Retinal pigment epithelial cell (primary cell): Measurements from ENCODE around the gene RBM8A.
"Not testable (repeated sequence)": the region's sequence is repeated elsewhere in the genome, so short reads cannot be mapped to it uniquely, and the experiment has no call there.

Source experiments
- DNase-seq: peaks from one replicate; pipeline ENCODE4 v3.0.0-alpha.2; 2010; ENCODE audit warnings: low read depth
- H3K4me3 ChIP-seq: 2 replicates; pipeline ENCODE4 v1.5.1; 2011; ENCODE audit warnings: mild to moderate bottlenecking, low read length, control low read depth, moderate library complexity
- TF ChIP-seq, protein P1 (sequence below): conservative IDR thresholded peaks from 2 replicates; pipeline ENCODE4 v1.5.1; 2011; ENCODE audit warnings: low read depth, low read length, control low read depth, inconsistent platforms

RBM8A gene

GRCh38 chr1:145927916-145928643 is 796 bp upstream of the RBM8A start:
- H3K4me3 ChIP-seq = peak overlapping the region; percentile 96
- no peak for DNase-seq
- TF ChIP-seq, protein P1, sequence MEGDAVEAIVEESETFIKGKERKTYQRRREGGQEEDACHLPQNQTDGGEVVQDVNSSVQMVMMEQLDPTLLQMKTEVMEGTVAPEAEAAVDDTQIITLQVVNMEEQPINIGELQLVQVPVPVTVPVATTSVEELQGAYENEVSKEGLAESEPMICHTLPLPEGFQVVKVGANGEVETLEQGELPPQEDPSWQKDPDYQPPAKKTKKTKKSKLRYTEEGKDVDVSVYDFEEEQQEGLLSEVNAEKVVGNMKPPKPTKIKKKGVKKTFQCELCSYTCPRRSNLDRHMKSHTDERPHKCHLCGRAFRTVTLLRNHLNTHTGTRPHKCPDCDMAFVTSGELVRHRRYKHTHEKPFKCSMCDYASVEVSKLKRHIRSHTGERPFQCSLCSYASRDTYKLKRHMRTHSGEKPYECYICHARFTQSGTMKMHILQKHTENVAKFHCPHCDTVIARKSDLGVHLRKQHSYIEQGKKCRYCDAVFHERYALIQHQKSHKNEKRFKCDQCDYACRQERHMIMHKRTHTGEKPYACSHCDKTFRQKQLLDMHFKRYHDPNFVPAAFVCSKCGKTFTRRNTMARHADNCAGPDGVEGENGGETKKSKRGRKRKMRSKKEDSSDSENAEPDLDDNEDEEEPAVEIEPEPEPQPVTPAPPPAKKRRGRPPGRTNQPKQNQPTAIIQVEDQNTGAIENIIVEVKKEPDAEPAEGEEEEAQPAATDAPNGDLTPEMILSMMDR = no peak

DNA sequence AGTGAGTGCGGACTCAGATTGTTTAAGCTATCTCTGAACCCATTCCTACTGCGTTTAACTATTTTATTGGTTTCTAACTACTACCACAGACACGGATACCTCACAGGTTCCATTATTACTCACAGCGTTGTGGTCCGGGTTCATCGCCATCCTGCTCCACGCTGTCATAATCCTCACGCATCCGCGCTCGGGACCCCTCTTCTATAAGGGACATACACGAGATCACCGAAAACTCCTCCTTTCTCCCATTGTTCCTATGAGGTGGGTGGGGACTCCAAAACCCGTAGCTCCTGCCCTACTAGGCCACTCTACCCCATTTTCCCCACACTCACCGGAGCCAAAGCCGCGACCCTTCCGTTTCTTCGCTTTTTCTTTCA is 610 bp downstream of the RBM8A start:
- no peak for DNase-seq
- TF ChIP-seq, protein P1 = no peak
- H3K4me3 ChIP-seq = peak overlapping the region; percentile 96

- TF ChIP-seq, protein P1 = no peak
- no peak overlapping the region for H3K4me3 ChIP-seq
- DNase-seq = no peak
Measured at GRCh38 chr1:145922266-145922665, 5.0 kb downstream of the RBM8A start.

GRCh38 chr1:145920297-145920696 is 7.0 kb downstream of the RBM8A start:
- H3K4me3 ChIP-seq, DNase-seq: not testable (repeated sequence)

- no peak for DNase-seq
- TF ChIP-seq, protein P1 = no peak
- peak overlapping the region; percentile 95 for H3K4me3 ChIP-seq
Measured at GRCh38 chr1:145918992-145919939, 8.0 kb downstream of the RBM8A start.

GRCh38 chr1:145918144-145918991 is 8.9 kb downstream of the RBM8A start, which contains the start of gene PEX11B:
PEX11B (minus strand) TSS chr1:145918717; CDS start chr1:145918688, 29 bp downstream.
- peak within 1 kb of the TSS; percentile 95 for H3K4me3 ChIP-seq
- TF ChIP-seq, protein P1 = no peak
- peak; percentile 62 for DNase-seq

- no peak for DNase-seq
Measured at GRCh38 chr1:145917595-145917994, 9.7 kb downstream of the RBM8A start.

More at GRCh38 chr1:145917595-145917994, 9.7 kb downstream of the RBM8A start:
- TF ChIP-seq, protein P1 = no peak
- H3K4me3 ChIP-seq = peak overlapping the region; percentile 95
